Fibroblast of lung (primary cell): Measurements from ENCODE around the gene PCMT1. TPM values are rescaled to one million over a fixed set of nuclear protein-coding genes. Genes with fewer than 3 reads are reported as not detected.
"Not testable (repeated sequence)": the region's sequence is repeated elsewhere in the genome, so short reads cannot be mapped to it uniquely, and the experiment has no call there.

Source experiments
- DNase-seq, 2 donors: peaks; one replicate each; pipeline versions ENCODE4 v3.0.0 to v3.0.0-alpha.2; 2010; ENCODE audit warnings: low read depth in 2 of 2
- H2AFZ ChIP-seq: 2 replicates; pipeline ENCODE4 v1.5.1; 2012; ENCODE audit warnings: low read length, control low read depth, inconsistent platforms
- H3K27ac ChIP-seq: 2 replicates; pipeline ENCODE4 v1.5.1; 2011; ENCODE audit warnings: low read length, control low read depth; ENCODE audit not compliant: insufficient read depth
- H3K27me3 ChIP-seq: 2 replicates; pipeline ENCODE4 v1.5.1; 2011; ENCODE audit warnings: mild to moderate bottlenecking, low read length; ENCODE audit not compliant: control insufficient read depth, insufficient read depth
- H3K36me3 ChIP-seq: 2 replicates; pipeline ENCODE4 v1.5.1; 2011; ENCODE audit warnings: low read length; ENCODE audit not compliant: control insufficient read depth, insufficient read depth
- H3K4me1 ChIP-seq: 2 replicates; pipeline ENCODE4 v1.5.1; 2011; ENCODE audit warnings: low read length; ENCODE audit not compliant: control insufficient read depth, insufficient read depth; ENCODE audit errors: extremely low read depth
- H3K4me2 ChIP-seq: 2 replicates; pipeline ENCODE4 v1.5.1; 2011; ENCODE audit warnings: low read length, control low read depth; ENCODE audit not compliant: insufficient read depth; ENCODE audit errors: extremely low read depth
- H3K4me3 ChIP-seq, 4 experiments: fragments of 200-600 bp in 1 of 4; sonication (generic) in 1 of 4; replicated peaks in 1 of 4; 2 replicates each; pipeline ENCODE4 v1.5.1; 2011 to 2016; ENCODE audit warnings: low read length in 4 of 4, low read depth in 3 of 4, mild to moderate bottlenecking in 3 of 4, control low read depth in 2 of 4, inconsistent platforms in 1 of 4, mixed read lengths in 1 of 4; ENCODE audit not compliant: insufficient read depth in 1 of 4; ENCODE audit errors: control extremely low read depth in 1 of 4
- H3K79me2 ChIP-seq: 2 replicates; pipeline ENCODE4 v1.5.1; 2012; ENCODE audit warnings: mild to moderate bottlenecking, low read length, inconsistent platforms; ENCODE audit not compliant: control insufficient read depth, insufficient read depth
- H3K9ac ChIP-seq: 2 replicates; pipeline ENCODE4 v1.5.1; 2011; ENCODE audit warnings: mild to moderate bottlenecking, low read length, control low read depth; ENCODE audit not compliant: insufficient read depth
- H3K9me3 ChIP-seq: 2 replicates; pipeline ENCODE4 v1.5.1; 2012; ENCODE audit warnings: low read depth, low read length; ENCODE audit not compliant: control insufficient read depth, insufficient read depth
- H4K20me1 ChIP-seq: 2 replicates; pipeline ENCODE4 v1.5.1; 2011; ENCODE audit warnings: low read length; ENCODE audit not compliant: control insufficient read depth, insufficient read depth; ENCODE audit errors: extremely low read depth
- EZH2 ChIP-seq: IDR thresholded peaks from 2 replicates; pipeline ENCODE4 v1.5.1; 2012; ENCODE audit warnings: low read length, control low read depth, mild to moderate bottlenecking; ENCODE audit errors: missing control alignments
- polyA plus RNA-seq, 2 donors: library from polyadenylated mRNA; depleted of rRNA in 1 of 2; stranded (reverse) in 1 of 2; unstranded in 1 of 2; fragments of >200 nt; gene quantifications; 2 replicates each; pipeline ENCODE4 v1.2.1, GENCODE V29; 2011 to 2012; ENCODE audit warnings: missing spikeins in 1 of 2
- total RNA-seq: library from RNA; depleted of rRNA; stranded (reverse); fragments of >200 nt; gene quantifications from 2 replicates; pipeline ENCODE4 v1.2.1, GENCODE V29; 2014
- TF ChIP-seq, protein P1 (sequence below), 2 donors: IDR thresholded peaks in 1 of 2; conservative IDR thresholded peaks in 1 of 2; 1 replicate in 1 of 2; 2 replicates in 1 of 2; pipeline ENCODE4 v1.5.1; 2011 to 2012; ENCODE audit warnings: low read length in 2 of 2, control low read depth in 1 of 2, inconsistent platforms in 1 of 2, low read depth in 1 of 2, mild to moderate bottlenecking in 1 of 2

Gene PCMT1
- total and polyA plus RNA-seq, 2 donors (not counting 1 experiment from before 2014, with no cell fraction given), result 81.3 to 172 TPM

DNA sequence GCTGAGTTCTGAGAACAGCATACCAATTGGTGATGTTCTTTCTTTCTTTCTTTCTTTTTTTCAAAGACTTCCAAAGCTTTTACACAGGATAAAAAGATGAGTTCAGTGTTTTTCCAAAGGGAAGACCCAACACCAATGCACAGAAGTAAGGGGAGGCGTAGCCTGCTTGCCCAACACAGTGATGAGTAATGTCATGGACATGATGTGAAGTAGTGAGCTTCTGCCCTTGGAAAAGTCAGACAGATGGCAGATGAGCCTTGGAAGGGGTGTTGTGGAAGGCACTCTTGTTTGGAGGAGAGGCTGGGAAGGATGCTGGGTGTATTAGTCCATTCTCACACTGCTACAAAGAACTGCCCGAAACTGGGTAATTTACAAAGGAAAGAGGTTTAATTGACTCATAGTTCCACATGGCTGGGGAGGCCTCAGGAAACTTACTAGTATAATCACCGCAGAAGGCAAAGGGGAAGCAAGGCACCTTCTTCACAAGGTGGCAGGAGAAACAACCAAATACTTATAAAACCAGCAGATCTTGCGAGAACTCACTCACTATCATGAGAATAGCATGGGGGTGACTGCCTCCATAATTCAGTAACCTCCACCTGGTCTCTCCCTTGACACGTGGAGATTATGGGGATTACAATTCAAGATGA lies 102.0 kb downstream of the PCMT1 start:
- no peak for TF ChIP-seq EZH2
- TF ChIP-seq, protein P1, sequence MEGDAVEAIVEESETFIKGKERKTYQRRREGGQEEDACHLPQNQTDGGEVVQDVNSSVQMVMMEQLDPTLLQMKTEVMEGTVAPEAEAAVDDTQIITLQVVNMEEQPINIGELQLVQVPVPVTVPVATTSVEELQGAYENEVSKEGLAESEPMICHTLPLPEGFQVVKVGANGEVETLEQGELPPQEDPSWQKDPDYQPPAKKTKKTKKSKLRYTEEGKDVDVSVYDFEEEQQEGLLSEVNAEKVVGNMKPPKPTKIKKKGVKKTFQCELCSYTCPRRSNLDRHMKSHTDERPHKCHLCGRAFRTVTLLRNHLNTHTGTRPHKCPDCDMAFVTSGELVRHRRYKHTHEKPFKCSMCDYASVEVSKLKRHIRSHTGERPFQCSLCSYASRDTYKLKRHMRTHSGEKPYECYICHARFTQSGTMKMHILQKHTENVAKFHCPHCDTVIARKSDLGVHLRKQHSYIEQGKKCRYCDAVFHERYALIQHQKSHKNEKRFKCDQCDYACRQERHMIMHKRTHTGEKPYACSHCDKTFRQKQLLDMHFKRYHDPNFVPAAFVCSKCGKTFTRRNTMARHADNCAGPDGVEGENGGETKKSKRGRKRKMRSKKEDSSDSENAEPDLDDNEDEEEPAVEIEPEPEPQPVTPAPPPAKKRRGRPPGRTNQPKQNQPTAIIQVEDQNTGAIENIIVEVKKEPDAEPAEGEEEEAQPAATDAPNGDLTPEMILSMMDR (conservative IDR thresholded peaks at IDR 0.05 in 1 of 2, IDR thresholded peaks at IDR 0.05 in 1 of 2; ENCODE audit: low read depth in 1 of 2, low read length in 2 of 2), result no peak
- Histone ChIP-seq H3K9me3 (no peaks in the 10 kb centered on the region), H2AFZ (no peak overlapping the region), H3K27ac (peak overlapping the region; percentile 14), H3K27me3 (no peaks in the 10 kb centered on the region), H3K9ac (no peak overlapping the region), H3K4me1 (peaks cover 29% of the 10 kb centered on the region), H3K36me3 (peaks cover 2% of the 10 kb centered on the region), H3K4me2 (no peak overlapping the region), H3K4me3 (no peak overlapping the region), H4K20me1 (no peaks in the 10 kb centered on the region), H3K79me2 (peaks cover 5% of the 10 kb centered on the region)
- DNase-seq, result peak; percentile 49 to 61

DNA sequence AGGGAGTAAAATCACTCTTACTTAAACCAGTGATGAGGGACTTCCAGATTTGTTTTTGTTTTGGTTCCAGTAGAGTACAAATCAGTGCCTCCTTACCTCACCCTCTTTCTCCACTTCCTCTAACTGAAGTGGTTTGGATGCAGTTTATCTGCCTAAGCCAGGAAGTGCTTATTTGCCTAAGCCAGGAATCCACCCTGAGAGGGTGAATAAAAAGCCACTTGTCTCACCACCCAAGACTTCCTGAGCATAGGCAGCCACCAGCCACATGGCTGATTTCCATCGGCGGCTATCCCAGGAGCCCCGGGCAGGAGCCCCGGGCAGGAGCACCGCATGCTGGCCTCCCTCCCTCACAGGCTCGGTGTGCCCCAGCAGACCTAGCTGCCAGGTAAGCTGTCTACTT lies 102.6 kb downstream of the PCMT1 start:
- H3K36me3 ChIP-seq, result peaks cover 2% of the 10 kb centered on the region
- peaks cover 10% of the 10 kb centered on the region for H3K79me2 ChIP-seq
- H3K4me2 ChIP-seq, result no peak overlapping the region
- H3K9ac ChIP-seq, result no peak overlapping the region
- H3K27me3 ChIP-seq, result no peaks in the 10 kb centered on the region
- H4K20me1 ChIP-seq, result no peaks in the 10 kb centered on the region
- H3K4me1 ChIP-seq, result peaks cover 27% of the 10 kb centered on the region
- DNase-seq, result peak in 1 of 2 donors; percentile 84
- no peaks in the 10 kb centered on the region for H3K9me3 ChIP-seq
- no peak overlapping the region for H3K4me3 ChIP-seq
- no peak for TF ChIP-seq EZH2
- TF ChIP-seq, protein P1 (conservative IDR thresholded peaks at IDR 0.05 in 1 of 2, IDR thresholded peaks at IDR 0.05 in 1 of 2; ENCODE audit: low read depth in 1 of 2, low read length in 2 of 2), result no peak
- H2AFZ ChIP-seq, result no peak overlapping the region
- H3K27ac ChIP-seq, result peak overlapping the region; percentile 14

DNA sequence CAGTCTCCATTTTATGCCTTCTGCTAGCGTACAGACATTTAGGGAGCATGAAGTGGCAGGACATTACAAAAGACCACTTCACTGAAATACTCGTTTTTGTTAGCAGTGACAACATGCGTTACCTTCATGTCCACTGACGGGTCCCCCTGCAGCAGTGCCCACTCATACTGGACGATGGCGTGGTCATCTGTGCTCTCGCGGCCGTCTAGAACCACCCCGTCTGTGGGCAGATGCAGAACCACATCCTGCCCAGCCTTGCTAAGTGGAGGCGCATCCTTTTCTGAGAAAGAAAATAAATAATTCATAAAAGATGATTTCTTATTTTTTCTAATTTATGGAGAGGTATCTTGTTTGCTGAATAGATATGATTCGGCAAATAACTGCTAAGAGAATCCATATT lies 103.3 kb downstream of the PCMT1 start:
- peaks cover 2% of the 10 kb centered on the region for H3K36me3 ChIP-seq
- H2AFZ ChIP-seq, result no peak overlapping the region
- H3K4me1 ChIP-seq, result peaks cover 25% of the 10 kb centered on the region
- no peaks in the 10 kb centered on the region for H4K20me1 ChIP-seq
- no peak overlapping the region for H3K4me2 ChIP-seq
- no peak overlapping the region for H3K4me3 ChIP-seq
- H3K27ac ChIP-seq, result no peak overlapping the region
- no peak overlapping the region for H3K9ac ChIP-seq
- H3K9me3 ChIP-seq, result no peaks in the 10 kb centered on the region
- no peak for DNase-seq
- TF ChIP-seq, protein P1 (conservative IDR thresholded peaks at IDR 0.05 in 1 of 2, IDR thresholded peaks at IDR 0.05 in 1 of 2; ENCODE audit: low read depth in 1 of 2, low read length in 2 of 2), result no peak
- TF ChIP-seq EZH2, result no peak
- H3K79me2 ChIP-seq, result peaks cover 17% of the 10 kb centered on the region
- no peaks in the 10 kb centered on the region for H3K27me3 ChIP-seq

DNA sequence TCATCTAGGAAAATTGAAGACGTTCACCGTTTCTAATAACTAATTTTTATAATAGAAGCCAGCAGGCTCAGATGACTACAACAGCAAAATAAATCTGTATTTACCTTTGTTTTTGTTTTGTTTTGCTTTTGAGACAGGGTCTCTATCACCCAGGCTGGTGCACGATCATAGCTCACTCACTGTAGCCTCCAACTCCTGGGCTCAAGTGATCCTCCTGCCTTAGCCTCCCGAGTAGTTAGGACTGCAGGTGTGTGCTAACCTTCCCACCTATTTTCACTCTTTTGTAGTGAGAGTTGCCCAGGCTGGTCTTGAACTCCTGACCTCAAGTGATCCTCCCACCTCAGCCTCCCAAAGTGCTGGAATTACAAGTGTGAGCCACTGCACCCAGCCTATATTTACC lies 104.5 kb downstream of the PCMT1 start:
- H3K27ac ChIP-seq, result peak overlapping the region; percentile 86
- not testable (repeated sequence) for H4K20me1 ChIP-seq, H2AFZ ChIP-seq, H3K4me3 ChIP-seq, H3K9ac ChIP-seq, H3K27me3 ChIP-seq, DNase-seq, H3K4me2 ChIP-seq, H3K9me3 ChIP-seq, H3K36me3 ChIP-seq
- H3K79me2 ChIP-seq, result peaks cover 28% of the 10 kb centered on the region
- H3K4me1 ChIP-seq, result peaks cover 23% of the 10 kb centered on the region
